ENCODE results near the gene AIMP1.

AIMP1 gene

DNA sequence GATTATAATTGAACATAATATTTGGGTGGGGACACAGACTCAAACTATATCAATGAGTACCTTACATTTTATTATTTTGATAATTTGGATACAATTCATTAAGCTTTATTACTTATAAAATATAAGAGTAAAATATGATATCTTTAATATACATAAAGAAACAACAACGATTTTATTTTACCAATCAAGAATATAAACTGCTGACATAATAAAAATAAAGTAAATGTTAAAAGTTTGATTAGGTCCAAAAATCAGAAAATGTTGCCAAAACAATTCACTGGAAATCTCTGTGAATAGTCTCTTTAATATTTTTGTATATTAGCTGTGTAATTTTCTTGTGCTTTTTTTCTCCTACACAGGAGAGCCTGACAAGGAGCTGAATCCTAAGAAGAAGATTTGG is 30.8 kb downstream of the AIMP1 start:
- H3K27ac ChIP-seq = no peak overlapping the region
- TF ChIP-seq, protein P1, sequence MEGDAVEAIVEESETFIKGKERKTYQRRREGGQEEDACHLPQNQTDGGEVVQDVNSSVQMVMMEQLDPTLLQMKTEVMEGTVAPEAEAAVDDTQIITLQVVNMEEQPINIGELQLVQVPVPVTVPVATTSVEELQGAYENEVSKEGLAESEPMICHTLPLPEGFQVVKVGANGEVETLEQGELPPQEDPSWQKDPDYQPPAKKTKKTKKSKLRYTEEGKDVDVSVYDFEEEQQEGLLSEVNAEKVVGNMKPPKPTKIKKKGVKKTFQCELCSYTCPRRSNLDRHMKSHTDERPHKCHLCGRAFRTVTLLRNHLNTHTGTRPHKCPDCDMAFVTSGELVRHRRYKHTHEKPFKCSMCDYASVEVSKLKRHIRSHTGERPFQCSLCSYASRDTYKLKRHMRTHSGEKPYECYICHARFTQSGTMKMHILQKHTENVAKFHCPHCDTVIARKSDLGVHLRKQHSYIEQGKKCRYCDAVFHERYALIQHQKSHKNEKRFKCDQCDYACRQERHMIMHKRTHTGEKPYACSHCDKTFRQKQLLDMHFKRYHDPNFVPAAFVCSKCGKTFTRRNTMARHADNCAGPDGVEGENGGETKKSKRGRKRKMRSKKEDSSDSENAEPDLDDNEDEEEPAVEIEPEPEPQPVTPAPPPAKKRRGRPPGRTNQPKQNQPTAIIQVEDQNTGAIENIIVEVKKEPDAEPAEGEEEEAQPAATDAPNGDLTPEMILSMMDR (conservative IDR thresholded peaks at IDR 0.05; ENCODE audit: low read depth, low read length) = no peak
- peaks cover 14% of the 10 kb centered on the region; the same call in 1 of the 2 replicates for H3K79me2 ChIP-seq (ENCODE audit: insufficient read depth, low read depth)
- H3K4me2 ChIP-seq = no peak overlapping the region
- no peaks in the 10 kb centered on the region for H3K27me3 ChIP-seq (ENCODE audit: insufficient read depth, low read depth)
- no peaks in the 10 kb centered on the region for H4K20me1 ChIP-seq (ENCODE audit: insufficient read depth)
- no peak overlapping the region for H3K4me3 ChIP-seq (IDR thresholded peaks at IDR 0.05; ENCODE audit: insufficient read depth, low read depth, low read length)
- H3K36me3 ChIP-seq (ENCODE audit: insufficient read depth) = no peaks in the 10 kb centered on the region
- no peak overlapping the region for H2AFZ ChIP-seq (ENCODE audit: low read depth)
- H3K4me1 ChIP-seq (ENCODE audit: low read depth, poor library complexity, severe bottlenecking) = no peaks in the 10 kb centered on the region
- H3K9ac ChIP-seq = no peak overlapping the region

DNA sequence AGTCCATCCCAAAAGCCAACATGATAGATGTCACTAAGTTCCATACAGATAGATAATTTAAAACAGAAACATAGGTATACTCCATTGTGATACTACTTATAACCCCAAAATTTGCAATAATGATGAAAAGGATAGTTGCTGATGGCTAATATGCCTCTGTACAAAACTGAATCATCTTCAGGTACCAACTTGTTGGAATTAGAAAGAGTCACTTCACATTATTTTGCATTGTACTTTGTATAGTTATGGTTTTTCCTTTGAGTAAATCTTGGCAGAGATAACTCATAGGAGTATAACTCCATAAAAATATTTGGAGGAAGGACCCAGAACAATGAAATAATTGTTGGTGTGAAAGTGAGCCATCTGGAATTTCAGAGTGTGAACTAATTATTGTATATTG is 34.7 kb downstream of the AIMP1 start:
- TF ChIP-seq, protein P1 (conservative IDR thresholded peaks at IDR 0.05; ENCODE audit: low read depth, low read length) = no peak
- Histone ChIP-seq H2AFZ (ENCODE audit: low read depth) (no peak overlapping the region), H4K20me1 (ENCODE audit: insufficient read depth) (no peaks in the 10 kb centered on the region), H3K4me3 (IDR thresholded peaks at IDR 0.05; ENCODE audit: insufficient read depth, low read depth, low read length) (no peak overlapping the region), H3K4me1 (ENCODE audit: low read depth, poor library complexity, severe bottlenecking) (no peaks in the 10 kb centered on the region), H3K27me3 (ENCODE audit: insufficient read depth, low read depth) (no peaks in the 10 kb centered on the region), H3K27ac (no peak overlapping the region), H3K4me2 (no peak overlapping the region), H3K9ac (no peak overlapping the region), H3K36me3 (ENCODE audit: insufficient read depth) (no peaks in the 10 kb centered on the region), H3K79me2 (ENCODE audit: insufficient read depth, low read depth) (no peaks in the 10 kb centered on the region)

DNA sequence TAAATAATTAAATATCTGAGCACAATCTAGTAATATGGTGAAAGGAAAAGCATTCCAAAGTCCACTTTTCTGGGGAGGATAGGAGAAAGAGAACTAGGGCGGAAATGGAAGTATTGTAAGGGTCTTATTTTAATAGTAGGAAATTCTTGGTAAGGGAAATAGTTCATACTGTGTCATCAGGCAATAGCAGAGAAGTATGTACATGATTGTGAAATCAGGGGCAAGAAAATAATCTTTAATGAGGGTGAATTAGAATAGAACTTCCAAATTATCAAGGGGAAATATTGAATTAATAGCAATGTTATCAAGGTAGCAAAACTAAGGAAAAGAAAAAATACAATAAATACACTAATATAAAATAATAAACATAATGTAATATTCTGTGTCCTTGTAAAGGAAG is 37.4 kb downstream of the AIMP1 start:
- no peak overlapping the region for H3K4me2 ChIP-seq
- TF ChIP-seq, protein P1 (conservative IDR thresholded peaks at IDR 0.05; ENCODE audit: low read depth, low read length) = no peak
- H3K4me3 ChIP-seq (IDR thresholded peaks at IDR 0.05; ENCODE audit: insufficient read depth, low read depth, low read length) = no peak overlapping the region
- H3K36me3 ChIP-seq (ENCODE audit: insufficient read depth) = no peaks in the 10 kb centered on the region
- H3K79me2 ChIP-seq (ENCODE audit: insufficient read depth, low read depth) = no peaks in the 10 kb centered on the region
- no peak overlapping the region for H3K27ac ChIP-seq
- no peaks in the 10 kb centered on the region for H4K20me1 ChIP-seq (ENCODE audit: insufficient read depth)
- H3K9ac ChIP-seq = no peak overlapping the region
- no peaks in the 10 kb centered on the region for H3K27me3 ChIP-seq (ENCODE audit: insufficient read depth, low read depth)
- H3K4me1 ChIP-seq (ENCODE audit: low read depth, poor library complexity, severe bottlenecking) = no peaks in the 10 kb centered on the region
- no peak overlapping the region for H2AFZ ChIP-seq (ENCODE audit: low read depth)

DNA sequence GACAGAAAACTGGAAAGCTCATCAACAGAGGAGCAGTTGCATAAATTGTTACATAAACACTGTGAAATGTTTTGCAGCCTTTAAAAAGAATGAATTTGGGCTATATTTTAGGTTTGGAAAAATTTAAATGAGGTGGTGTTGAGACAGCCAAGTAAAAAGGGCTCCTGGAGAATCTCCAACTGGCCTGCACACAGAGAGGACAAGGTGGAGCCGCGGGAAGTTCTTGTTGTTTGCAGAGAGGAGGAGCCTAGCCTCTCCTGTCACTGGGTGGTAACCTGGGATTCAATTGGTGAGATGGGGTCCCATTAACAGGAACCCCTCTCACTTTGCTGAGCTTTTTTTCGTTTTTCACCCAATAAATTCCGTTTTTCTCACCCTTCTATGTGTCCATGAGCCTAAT is 38.8 kb downstream of the AIMP1 start:
- H3K4me3 ChIP-seq (IDR thresholded peaks at IDR 0.05; ENCODE audit: insufficient read depth, low read depth, low read length) = no peak overlapping the region
- H3K36me3 ChIP-seq (ENCODE audit: insufficient read depth) = no peaks in the 10 kb centered on the region
- no peak overlapping the region for H3K9ac ChIP-seq
- no peaks in the 10 kb centered on the region for H3K27me3 ChIP-seq (ENCODE audit: insufficient read depth, low read depth)
- H3K27ac ChIP-seq = no peak overlapping the region
- no peaks in the 10 kb centered on the region for H3K79me2 ChIP-seq (ENCODE audit: insufficient read depth, low read depth)
- no peak overlapping the region for H3K4me2 ChIP-seq
- no peaks in the 10 kb centered on the region for H3K4me1 ChIP-seq (ENCODE audit: low read depth, poor library complexity, severe bottlenecking)
- H4K20me1 ChIP-seq (ENCODE audit: insufficient read depth) = no peaks in the 10 kb centered on the region
- TF ChIP-seq, protein P1 (conservative IDR thresholded peaks at IDR 0.05; ENCODE audit: low read depth, low read length) = no peak
- H2AFZ ChIP-seq (ENCODE audit: low read depth) = no peak overlapping the region

Data from KMS-11 (cell line).